Heart right ventricle (tissue), 16 donors: Measurements from ENCODE around the gene YWHAQ. TPM values are rescaled to one million over a fixed set of nuclear protein-coding genes. Genes with fewer than 3 reads are reported as not detected.
"Not testable (repeated sequence)": the region's sequence is repeated elsewhere in the genome, so short reads cannot be mapped to it uniquely, and the experiment has no call there.

Experiments used
- ATAC-seq, 8 donors: fragments of 200-7000 bp; cut with Tn5 transposase; one replicate each; pipeline ENCODE4 v1.9.1; 2020; ENCODE audit warnings: mild to moderate bottlenecking in 8 of 8, moderate library complexity in 8 of 8, moderate number of reproducible peaks in 1 of 8
- DNase-seq, 2 donors: peaks; one replicate each; pipeline ENCODE4 v3.0.0-alpha.2; 2020
- H3K27ac ChIP-seq, 10 donors: fragments of 200-600 bp; sonication (generic) in 2 of 10; one replicate each; pipeline versions ENCODE4 v1.5.0 to v1.8.0; 2020 to 2022; ENCODE audit warnings: mild to moderate bottlenecking in 3 of 10
- H3K27me3 ChIP-seq, 7 donors: fragments of 200-600 bp; one replicate each; pipeline ENCODE4 v1.8.0; 2021 to 2022; ENCODE audit warnings: mild to moderate bottlenecking in 2 of 7
- H3K36me3 ChIP-seq, 9 donors: fragments of 200-600 bp; sonication (generic) in 1 of 9; one replicate each; pipeline versions ENCODE4 v1.5.0 to v1.8.0; 2020 to 2022; ENCODE audit warnings: mild to moderate bottlenecking in 2 of 9
- H3K4me1 ChIP-seq, 9 donors: fragments of 200-600 bp; sonication (generic) in 1 of 9; one replicate each; pipeline versions ENCODE4 v1.5.0 to v1.8.0; 2020 to 2022; ENCODE audit warnings: mild to moderate bottlenecking in 4 of 9
- H3K4me3 ChIP-seq, 10 donors: fragments of 200-600 bp; sonication (generic) in 2 of 10; one replicate each; pipeline versions ENCODE4 v1.5.0 to v1.8.0; 2020 to 2022; ENCODE audit warnings: mild to moderate bottlenecking in 7 of 10, moderate library complexity in 2 of 10
- H3K9me3 ChIP-seq, 11 donors: fragments of 200-600 bp in 10 of 11; sonication (generic) in 2 of 11; one replicate each; pipeline versions ENCODE4 v1.5.0 to v1.8.0; 2013 to 2022; ENCODE audit warnings: mild to moderate bottlenecking in 2 of 11, control low read depth in 1 of 11, moderate library complexity in 1 of 11
- WGBS, 2 donors: extraction: QIAGEN DNeasy Blood & Tissue Kit; methylation state at CpG; one replicate each; pipeline ENCODE4 v1.1.7; 2013; ENCODE audit warnings: inconsistent platforms in 1 of 2; 5-methylcytosine and 5-hydroxymethylcytosine counted together
- intact Hi-C, 10 donors: fragments of 100-400 bp; cut with DNase I; formaldehyde crosslinking; loops; one replicate each; pipeline versions ENCODE4 v1.11.1 to v1.14.2; 2022
- polyA plus RNA-seq, 2 donors: library from polyadenylated mRNA; stranded (reverse); fragments of 200-250 nt; gene quantifications; one replicate each; pipeline ENCODE4 v1.2.3, GENCODE V29; 2013
- total RNA-seq, 10 donors: library from RNA; stranded (reverse); fragmentation: NEBNext Ultra II Directional in 3 of 10; extraction: Animal tissue kit (Norgen Biotek cat#: 25700) in 3 of 10; gene quantifications; one replicate each; pipeline versions ENCODE4 v1.2.1 to v1.2.4, GENCODE V29; 2021 to 2023
- TF ChIP-seq, protein P1 (sequence below), 9 donors: fragments of 200-600 bp; sonication (generic) in 2 of 9; IDR thresholded peaks; one replicate each; pipeline versions ENCODE4 v1.5.0 to v1.8.0; 2021 to 2022; ENCODE audit warnings: antibody characterized with exemption in 9 of 9, mild to moderate bottlenecking in 5 of 9, moderate library complexity in 1 of 9
- donor health status: Arrhythmogenic right ventricular cardiomyopathy.
- donor health status: ischemic (EF 13 %, LVEDD 7.1; RV severe dilation, severe dysfunction).
- donor health status: healthy with polysubstance abuse.
- donor health status: DM: no; HTN: yes; CAD: no.
- donor health status: DM: no; HTN: no; CAD: no.
- donor health status: ischemic (EF 25% LVEDD 6.9; RV normal size, moderate dysfunction).
- donor health status: ischemic (EF 25% LVEDD 5.7; RV mildly dilated, moderate dysfunction).
- donor health status: healthy.
- donor health status: DM: yes; HTN: yes; CAD: no.
- donor health status: Ischemic cardiomyopathy.
- donor health status: ischemic (EF 35%, LVEDD 5.7; RV mildly dilated, moderate dysfunction).
- donor health status: nonischemic (EF 11% LVEDD 7.7; RV severe dilation, severe dysfunction).
- donor health status: DM: yes; HTN: yes; CAD: no.
- donor health status: PGD.
- donor health status: ischemic (EF 29% LVEDD 5.4; RV normal size, mild dysfunction).
- donor health status: nonischemic (EF 23%, LVEDD 6.1; RV moderate dilation, normal function).

Gene YWHAQ
- total and polyA plus RNA-seq, 12 donors: 62.0 to 303 (median 199) TPM

DNA sequence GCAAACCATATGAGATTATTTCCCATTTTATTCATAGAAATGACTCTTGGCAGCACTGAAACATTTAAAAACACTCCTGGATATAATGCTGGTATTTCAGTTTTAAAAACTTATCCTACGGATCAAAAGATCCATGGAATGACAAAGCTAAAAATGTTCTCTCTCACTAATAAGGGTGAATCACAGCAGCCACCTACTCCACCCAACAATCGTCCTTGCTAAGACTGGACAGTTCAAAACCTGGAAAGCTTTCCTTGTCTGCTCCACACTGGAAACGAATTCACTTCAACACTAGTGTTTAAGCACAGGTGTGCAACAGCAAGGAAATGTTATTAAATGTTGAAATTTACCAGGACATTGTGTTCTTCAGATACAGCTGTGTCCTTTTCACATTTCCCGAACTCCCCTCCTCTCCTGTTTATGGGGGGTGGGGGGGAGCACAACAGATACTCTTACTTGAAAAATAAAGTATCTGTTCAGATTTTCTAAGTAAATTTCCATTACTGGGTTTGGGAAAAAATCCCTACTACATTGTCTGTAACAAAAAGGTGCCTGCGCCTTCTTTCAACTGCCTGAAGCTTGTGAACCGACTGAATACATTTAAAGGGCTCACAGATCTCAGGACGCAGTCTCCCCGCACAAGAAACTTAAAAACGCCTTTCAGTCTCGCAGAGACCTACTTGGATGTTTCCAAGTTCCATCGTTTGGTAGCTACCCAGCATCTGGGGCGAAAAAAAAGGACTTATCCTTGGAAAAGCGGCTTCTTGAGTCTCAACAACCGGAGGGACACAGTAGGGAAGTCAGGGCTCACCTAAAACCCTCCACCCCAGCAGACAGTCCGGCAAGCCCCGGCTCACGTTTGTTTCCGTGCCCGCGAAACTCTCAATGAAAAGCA lies 1.3 kb downstream of the YWHAQ start:
- no peak for ATAC-seq
- WGBS, 2 donors: 2 to 5% methylated on average over 20 of the region's 20 CpGs
- no peaks in the 10 kb centered on the region for H3K27me3 ChIP-seq
- TF ChIP-seq, protein P1, sequence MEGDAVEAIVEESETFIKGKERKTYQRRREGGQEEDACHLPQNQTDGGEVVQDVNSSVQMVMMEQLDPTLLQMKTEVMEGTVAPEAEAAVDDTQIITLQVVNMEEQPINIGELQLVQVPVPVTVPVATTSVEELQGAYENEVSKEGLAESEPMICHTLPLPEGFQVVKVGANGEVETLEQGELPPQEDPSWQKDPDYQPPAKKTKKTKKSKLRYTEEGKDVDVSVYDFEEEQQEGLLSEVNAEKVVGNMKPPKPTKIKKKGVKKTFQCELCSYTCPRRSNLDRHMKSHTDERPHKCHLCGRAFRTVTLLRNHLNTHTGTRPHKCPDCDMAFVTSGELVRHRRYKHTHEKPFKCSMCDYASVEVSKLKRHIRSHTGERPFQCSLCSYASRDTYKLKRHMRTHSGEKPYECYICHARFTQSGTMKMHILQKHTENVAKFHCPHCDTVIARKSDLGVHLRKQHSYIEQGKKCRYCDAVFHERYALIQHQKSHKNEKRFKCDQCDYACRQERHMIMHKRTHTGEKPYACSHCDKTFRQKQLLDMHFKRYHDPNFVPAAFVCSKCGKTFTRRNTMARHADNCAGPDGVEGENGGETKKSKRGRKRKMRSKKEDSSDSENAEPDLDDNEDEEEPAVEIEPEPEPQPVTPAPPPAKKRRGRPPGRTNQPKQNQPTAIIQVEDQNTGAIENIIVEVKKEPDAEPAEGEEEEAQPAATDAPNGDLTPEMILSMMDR (IDR thresholded peaks at IDR 0.05): no peak
- H3K36me3 ChIP-seq: peaks cover 0 to 46% (median 0%) of the 10 kb centered on the region in 9 donors
- H3K4me1 ChIP-seq: peaks cover 12 to 74% (median 56%) of the 10 kb centered on the region in 9 donors
- H3K27ac ChIP-seq: peak overlapping the region; percentile 70 to 98 (median 94)
- H3K4me3 ChIP-seq: peak overlapping the region; percentile 29 to 96 (median 82)
- H3K9me3 ChIP-seq: no peaks in the 10 kb centered on the region
- intact Hi-C loops: loop anchor here in 9 of 10 donors (2.0 to 10.0 kb wide), 10 partner anchors 55 to 152 kb away; partner anchors contain the start of gene ADAM17 (in 6 of the 9)
- no peak for DNase-seq

DNA sequence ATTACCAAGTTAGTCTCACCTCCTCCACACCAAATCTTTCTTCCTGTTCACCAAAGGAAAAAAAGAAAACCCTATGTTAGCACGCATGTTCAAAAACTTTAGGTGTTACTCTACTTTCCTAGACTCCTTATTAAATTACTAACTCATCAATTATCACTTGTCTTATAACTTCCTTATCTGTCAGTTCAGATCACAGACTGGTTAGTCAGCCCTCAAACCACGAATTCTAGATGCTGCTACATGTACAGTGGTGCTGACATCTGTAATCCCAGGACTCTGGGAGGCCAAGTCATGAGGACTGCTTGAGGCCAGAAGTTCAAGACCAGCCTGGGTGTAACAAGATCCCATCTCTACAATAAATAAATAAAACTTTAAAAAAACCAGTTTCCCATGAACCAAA lies 3.5 kb downstream of the YWHAQ start:
- Histone ChIP-seq H3K27ac (no peak overlapping the region), H3K4me3 (peak overlapping the region in 3 of 10 donors; percentile 83 to 93 (median 87)), H3K4me1 (peaks cover 12 to 86% (median 72%) of the 10 kb centered on the region in 9 donors), H3K27me3 (no peaks in the 10 kb centered on the region), H3K36me3 (peaks cover 0 to 67% (median 0%) of the 10 kb centered on the region in 9 donors), H3K9me3 (no peaks in the 10 kb centered on the region)
- DNase-seq (no peak), ATAC-seq (no peak)
- TF ChIP-seq, protein P1 (IDR thresholded peaks at IDR 0.05): no peak
- WGBS, 2 donors: 69 to 78% methylated on average over 2 of the region's 2 CpGs
- intact Hi-C loops: loop anchor here in 1 of 10 donors (10.0 kb wide), 1 partner anchor 53 kb away; no protein-coding TSS in a partner anchor

DNA sequence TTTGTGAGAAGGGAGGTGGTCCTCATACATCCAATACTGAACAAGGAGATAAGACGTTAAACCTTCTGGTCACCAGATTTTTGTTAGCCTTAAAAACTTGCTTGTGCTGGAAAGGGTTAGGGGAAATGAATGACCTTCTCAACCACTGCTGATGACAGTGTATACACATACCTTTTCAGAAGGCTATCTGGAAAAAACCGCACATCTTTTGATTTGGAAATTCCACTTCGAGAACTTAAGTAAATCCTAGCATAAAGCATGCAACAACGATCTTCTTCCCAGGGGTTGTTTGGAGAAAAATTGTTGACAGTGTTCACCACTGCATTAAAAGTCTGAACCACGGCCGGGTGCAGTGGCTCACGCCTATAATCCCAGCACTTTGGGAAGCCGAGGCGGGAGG lies 7.6 kb downstream of the YWHAQ start:
- Histone ChIP-seq H3K27me3 (no peaks in the 10 kb centered on the region), H3K4me1 (peaks cover 9 to 94% (median 75%) of the 10 kb centered on the region in 9 donors), H3K36me3 (peaks cover 0 to 60% (median 0%) of the 10 kb centered on the region in 9 donors), H3K9me3 (no peaks in the 10 kb centered on the region), H3K4me3 (no peak overlapping the region), H3K27ac (no peak overlapping the region)
- intact Hi-C loops: loop anchor here in 1 of 10 donors (10.0 kb wide), 1 partner anchor 48 kb away; no protein-coding TSS in a partner anchor
- WGBS, 2 donors: 85 to 87% methylated on average over 9 of the region's 9 CpGs
- no peak for DNase-seq
- TF ChIP-seq, protein P1 (IDR thresholded peaks at IDR 0.05): no peak
- no peak for ATAC-seq

DNA sequence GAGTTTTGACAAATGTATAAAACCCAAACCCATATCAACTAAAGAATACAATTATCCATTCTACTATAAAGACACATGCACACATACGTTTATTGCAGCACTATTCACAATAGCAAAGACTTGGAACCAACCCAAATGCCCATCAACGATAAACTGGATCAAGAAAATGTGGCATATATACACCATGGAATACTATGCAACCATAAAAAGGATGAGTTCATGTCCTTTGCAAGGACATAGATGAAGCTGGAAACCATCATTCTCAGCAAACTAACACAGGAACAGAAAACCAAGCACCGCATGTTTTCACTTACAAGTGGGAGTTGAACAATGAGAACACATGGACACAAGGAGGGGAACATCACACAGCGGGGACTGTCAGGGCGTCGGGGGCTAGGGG lies 9.1 kb downstream of the YWHAQ start:
- ATAC-seq: not testable (repeated sequence)
- peaks cover 0 to 86% (median 67%) of the 10 kb centered on the region in 9 donors for H3K4me1 ChIP-seq

More for the DNA sequence above, 9.1 kb downstream of the YWHAQ start:
- not testable (repeated sequence) for H3K27me3 ChIP-seq, DNase-seq, H3K9me3 ChIP-seq, H3K27ac ChIP-seq, H3K4me3 ChIP-seq
- WGBS, 2 donors: 85 to 90% methylated on average over 6 of the region's 6 CpGs
- H3K36me3 ChIP-seq: peaks cover 0 to 54% (median 3%) of the 10 kb centered on the region in 9 donors
- intact Hi-C loops: loop anchor here in 1 of 10 donors (10.0 kb wide), 1 partner anchor 47 kb away; no protein-coding TSS in a partner anchor
